ENCODE data around the gene DOCK11.

DNA sequence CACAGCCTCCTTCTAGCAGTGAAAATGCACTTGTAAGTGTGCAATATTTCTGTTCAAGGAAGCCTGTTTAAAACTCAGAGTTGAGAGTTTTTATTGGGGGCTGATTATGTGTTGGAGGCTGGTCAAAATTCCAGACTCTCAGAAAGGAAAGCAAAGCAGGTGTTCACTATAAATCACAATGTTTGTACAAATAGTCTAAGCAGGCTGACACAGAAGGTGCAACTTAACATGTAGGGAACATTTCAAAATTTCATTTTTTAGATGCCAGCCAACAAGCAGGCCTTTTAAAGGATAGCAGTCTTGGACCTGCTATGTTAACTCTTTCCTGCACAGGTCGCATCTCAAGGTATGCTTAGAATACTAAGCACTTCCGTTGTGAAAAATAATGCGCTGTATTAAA is 119.5 kb downstream of the DOCK11 start:
- TF ChIP-seq, protein P1, sequence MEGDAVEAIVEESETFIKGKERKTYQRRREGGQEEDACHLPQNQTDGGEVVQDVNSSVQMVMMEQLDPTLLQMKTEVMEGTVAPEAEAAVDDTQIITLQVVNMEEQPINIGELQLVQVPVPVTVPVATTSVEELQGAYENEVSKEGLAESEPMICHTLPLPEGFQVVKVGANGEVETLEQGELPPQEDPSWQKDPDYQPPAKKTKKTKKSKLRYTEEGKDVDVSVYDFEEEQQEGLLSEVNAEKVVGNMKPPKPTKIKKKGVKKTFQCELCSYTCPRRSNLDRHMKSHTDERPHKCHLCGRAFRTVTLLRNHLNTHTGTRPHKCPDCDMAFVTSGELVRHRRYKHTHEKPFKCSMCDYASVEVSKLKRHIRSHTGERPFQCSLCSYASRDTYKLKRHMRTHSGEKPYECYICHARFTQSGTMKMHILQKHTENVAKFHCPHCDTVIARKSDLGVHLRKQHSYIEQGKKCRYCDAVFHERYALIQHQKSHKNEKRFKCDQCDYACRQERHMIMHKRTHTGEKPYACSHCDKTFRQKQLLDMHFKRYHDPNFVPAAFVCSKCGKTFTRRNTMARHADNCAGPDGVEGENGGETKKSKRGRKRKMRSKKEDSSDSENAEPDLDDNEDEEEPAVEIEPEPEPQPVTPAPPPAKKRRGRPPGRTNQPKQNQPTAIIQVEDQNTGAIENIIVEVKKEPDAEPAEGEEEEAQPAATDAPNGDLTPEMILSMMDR (IDR thresholded peaks at IDR 0.05; ENCODE audit: borderline replicate concordance, extremely low read depth, low read length, poor library complexity, severe bottlenecking), result no peak
- no peak for TF ChIP-seq EZH2 (IDR thresholded peaks at IDR 0.05; ENCODE audit: borderline replicate concordance, low read depth, low read length, severe bottlenecking)

Data from DND-41 (cell line).